BLaER1 treated with 17β-estradiol and CSF1 and Interleukin-3, amounts not matched to agents 10 nM and 100 nM (cell line): Measurements from ENCODE around the gene BBOX1.

Experiments
- H3K27ac ChIP-seq, 11 experiments: shearing (Covaris generic); formaldehyde crosslinking; 2 replicates each; pipeline ENCODE4 v1.8.1; 2022
- H3K27me3 ChIP-seq, 11 experiments: shearing (Covaris generic); formaldehyde crosslinking; 2 replicates each; pipeline ENCODE4 v1.8.1; 2022
- H3K36me3 ChIP-seq, 11 experiments: shearing (Covaris generic); formaldehyde crosslinking; 2 replicates each; pipeline ENCODE4 v1.8.1; 2022
- H3K4me1 ChIP-seq, 10 experiments: shearing (Covaris generic); formaldehyde crosslinking; 2 replicates each; pipeline ENCODE4 v1.8.1; 2022
- H3K4me2 ChIP-seq, 11 experiments: shearing (Covaris generic); formaldehyde crosslinking; 2 replicates each; pipeline ENCODE4 v1.8.1; 2022
- H3K4me3 ChIP-seq, 10 experiments: shearing (Covaris generic); formaldehyde crosslinking; 2 replicates each; pipeline ENCODE4 v1.8.1; 2022
- H3K9ac ChIP-seq, 11 experiments: shearing (Covaris generic); formaldehyde crosslinking; 2 replicates each; pipeline ENCODE4 v1.8.1; 2022
- H3K9me3 ChIP-seq, 11 experiments: shearing (Covaris generic); formaldehyde crosslinking; replicated peaks in 1 of 11; 2 replicates each; pipeline ENCODE4 v1.8.1; 2022
- H4K20me1 ChIP-seq, 11 experiments: shearing (Covaris generic); formaldehyde crosslinking; 2 replicates each; pipeline ENCODE4 v1.8.1; 2022
- Cebpa-rat ChIP-seq, 11 experiments: shearing (Covaris generic); IDR thresholded peaks; 2 replicates each; pipeline ENCODE4 v1.8.1; 2022

The BBOX1 gene

GRCh38 chr11:27002838-27003237, 37.8 kb upstream of the BBOX1 start:
- Histone ChIP-seq H3K27me3 (no peaks in the 10 kb centered on the region), H3K4me1 (no peaks in the 10 kb centered on the region), H3K36me3 (no peaks in the 10 kb centered on the region), H3K27ac (no peak overlapping the region), H3K4me2 (no peak overlapping the region), H4K20me1 (no peaks in the 10 kb centered on the region), H3K9ac (no peak overlapping the region), H3K4me3 (no peak overlapping the region), H3K9me3 (no peaks in the 10 kb centered on the region)
- TF ChIP-seq Cebpa-rat (IDR thresholded peaks at IDR 0.05): no peak

GRCh38 chr11:27004103-27004502, 36.5 kb upstream of the BBOX1 start:
- Histone ChIP-seq H3K27ac (no peak overlapping the region), H3K4me2 (no peak overlapping the region), H3K9ac (no peak overlapping the region), H3K9me3 (no peaks in the 10 kb centered on the region), H3K27me3 (no peaks in the 10 kb centered on the region), H3K4me3 (no peak overlapping the region), H3K36me3 (no peaks in the 10 kb centered on the region), H4K20me1 (no peaks in the 10 kb centered on the region), H3K4me1 (no peaks in the 10 kb centered on the region)
- no peak for TF ChIP-seq Cebpa-rat (IDR thresholded peaks at IDR 0.05)

GRCh38 chr11:27008811-27009535, 31.6 kb upstream of the BBOX1 start:
- Histone ChIP-seq H3K9me3 (no peaks in the 10 kb centered on the region), H3K36me3 (no peaks in the 10 kb centered on the region), H3K9ac (no peak overlapping the region), H3K4me3 (no peak overlapping the region), H3K4me2 (no peak overlapping the region), H3K27ac (no peak overlapping the region), H3K27me3 (no peaks in the 10 kb centered on the region), H3K4me1 (peaks cover 0 to 16% (median 4%) of the 10 kb centered on the region in 10 experiments; a peak in 9 of 20 replicates), H4K20me1 (no peaks in the 10 kb centered on the region)
- no peak for TF ChIP-seq Cebpa-rat (IDR thresholded peaks at IDR 0.05)

GRCh38 chr11:27011560-27012233, 28.9 kb upstream of the BBOX1 start:
- H3K27me3 ChIP-seq: no peaks in the 10 kb centered on the region
- no peaks in the 10 kb centered on the region for H3K9me3 ChIP-seq
- H3K36me3 ChIP-seq: no peaks in the 10 kb centered on the region
- H3K27ac ChIP-seq: no peak overlapping the region
- H3K4me1 ChIP-seq: peaks cover 0 to 16% (median 4%) of the 10 kb centered on the region in 10 experiments; a peak in 9 of 20 replicates
- peak overlapping the region in 4 of 11 experiments; percentile 9 to 38 (median 22); a peak in 5 of 22 replicates for H3K4me2 ChIP-seq
- H3K4me3 ChIP-seq: no peak overlapping the region
- H3K9ac ChIP-seq: no peak overlapping the region
- H4K20me1 ChIP-seq: no peaks in the 10 kb centered on the region
- no peak for TF ChIP-seq Cebpa-rat (IDR thresholded peaks at IDR 0.05)

- Histone ChIP-seq H3K27ac (peak overlapping the region in 1 of 11 experiments; percentile 14; a peak in 1 of 22 replicates), H3K4me2 (peak overlapping the region in 4 of 11 experiments; percentile 9 to 38 (median 18); a peak in 6 of 22 replicates), H3K4me1 (peaks cover 0 to 16% (median 4%) of the 10 kb centered on the region in 10 experiments; a peak in 9 of 20 replicates), H3K4me3 (no peak overlapping the region), H4K20me1 (no peaks in the 10 kb centered on the region), H3K9me3 (no peaks in the 10 kb centered on the region), H3K9ac (no peak overlapping the region), H3K36me3 (no peaks in the 10 kb centered on the region), H3K27me3 (no peaks in the 10 kb centered on the region)
- no peak for TF ChIP-seq Cebpa-rat (IDR thresholded peaks at IDR 0.05)
These were observed 28.2 kb upstream of the BBOX1 start for GRCh38 chr11:27012234-27012921.

- TF ChIP-seq Cebpa-rat (IDR thresholded peaks at IDR 0.05): no peak
- Histone ChIP-seq H3K4me1 (peaks cover 0 to 16% (median 4%) of the 10 kb centered on the region in 10 experiments; a peak in 9 of 20 replicates), H3K36me3 (no peaks in the 10 kb centered on the region), H3K4me2 (no peak overlapping the region), H3K4me3 (no peak overlapping the region), H4K20me1 (no peaks in the 10 kb centered on the region), H3K27ac (no peak overlapping the region), H3K9me3 (no peaks in the 10 kb centered on the region), H3K27me3 (no peaks in the 10 kb centered on the region), H3K9ac (no peak overlapping the region)
These were observed 26.7 kb upstream of the BBOX1 start for GRCh38 chr11:27013781-27014361.

- no peak for TF ChIP-seq Cebpa-rat (IDR thresholded peaks at IDR 0.05)
- Histone ChIP-seq H3K4me1 (no peaks in the 10 kb centered on the region), H4K20me1 (no peaks in the 10 kb centered on the region), H3K27ac (no peak overlapping the region), H3K4me2 (no peak overlapping the region), H3K4me3 (no peak overlapping the region), H3K27me3 (no peaks in the 10 kb centered on the region), H3K36me3 (no peaks in the 10 kb centered on the region), H3K9ac (no peak overlapping the region), H3K9me3 (no peaks in the 10 kb centered on the region)
These were observed 21.6 kb upstream of the BBOX1 start for GRCh38 chr11:27018902-27019529.

- H3K9me3 ChIP-seq: no peaks in the 10 kb centered on the region
- no peak overlapping the region for H3K4me2 ChIP-seq
- no peak overlapping the region for H3K9ac ChIP-seq
- no peaks in the 10 kb centered on the region for H4K20me1 ChIP-seq
- H3K27me3 ChIP-seq: no peaks in the 10 kb centered on the region
- H3K27ac ChIP-seq: no peak overlapping the region
- no peaks in the 10 kb centered on the region for H3K36me3 ChIP-seq
- no peak overlapping the region for H3K4me3 ChIP-seq
- no peaks in the 10 kb centered on the region for H3K4me1 ChIP-seq
- TF ChIP-seq Cebpa-rat (IDR thresholded peaks at IDR 0.05): no peak
These were observed 19.9 kb upstream of the BBOX1 start for GRCh38 chr11:27020751-27021150.
